Endothelial cell (in vitro differentiated cells): ENCODE results near the gene CD84. TPM values are rescaled to one million over a fixed set of nuclear protein-coding genes. Genes with fewer than 3 reads are reported as not detected.

Source experiments
- DNase-seq: peaks from one replicate; pipeline ENCODE4 v3.0.0; 2021; ENCODE audit warnings: low spot score
- H3K27ac Mint-ChIP-seq: one replicate; pipeline ENCODE4 v1.8.0; 2021; ENCODE audit warnings: mixed read lengths, inconsistent platforms; ENCODE audit not compliant: unreplicated experiment
- H3K27me3 Mint-ChIP-seq: one replicate; pipeline ENCODE4 v1.8.0; 2021; ENCODE audit warnings: mild to moderate bottlenecking, moderate library complexity, mixed read lengths, inconsistent platforms; ENCODE audit not compliant: unreplicated experiment
- H3K36me3 Mint-ChIP-seq: one replicate; pipeline ENCODE4 v1.8.0; 2021; ENCODE audit warnings: mild to moderate bottlenecking, low read depth, mixed read lengths, inconsistent platforms; ENCODE audit not compliant: unreplicated experiment
- H3K4me1 Mint-ChIP-seq: one replicate; pipeline ENCODE4 v1.8.0; 2021; ENCODE audit warnings: mild to moderate bottlenecking, mixed read lengths, inconsistent platforms; ENCODE audit not compliant: unreplicated experiment
- H3K4me3 Mint-ChIP-seq: one replicate; pipeline ENCODE4 v1.8.0; 2021; ENCODE audit warnings: mild to moderate bottlenecking, mixed read lengths, inconsistent platforms; ENCODE audit not compliant: unreplicated experiment
- H3K9me3 Mint-ChIP-seq: one replicate; pipeline ENCODE4 v1.8.0; 2021; ENCODE audit warnings: mixed read lengths, inconsistent platforms; ENCODE audit not compliant: unreplicated experiment
- CTCF ChIP-seq: fragments of 200-600 bp; sonication (generic); IDR thresholded peaks from one replicate; pipeline ENCODE4 v1.5.0; 2021; ENCODE audit warnings: antibody characterized with exemption; ENCODE audit not compliant: unreplicated experiment
- total RNA-seq: library from RNA; stranded (reverse); fragmentation: NEBNext Ultra II Directional; extraction: Animal tissue kit (Norgen Biotek cat#: 25700); gene quantifications from one replicate; pipeline ENCODE4 v1.2.1, GENCODE V29; 2021; ENCODE audit not compliant: unreplicated experiment

Gene CD84
- total RNA-seq, 1 donor from 2014 or later: not detected

GRCh38 chr1:160625321-160625720 is 46.0 kb upstream of the CD84 start:
- Mint-ChIP-seq H3K27me3 (peaks cover 1% of the 10 kb centered on the region), H3K9me3 (no peaks in the 10 kb centered on the region), H3K4me3 (no peak overlapping the region), H3K4me1 (peaks cover 6% of the 10 kb centered on the region), H3K36me3 (no peaks in the 10 kb centered on the region), H3K27ac (no peak overlapping the region)
- no peak for TF ChIP-seq CTCF
- no peak for DNase-seq

- H3K27me3 Mint-ChIP-seq: peaks cover 1% of the 10 kb centered on the region
- TF ChIP-seq CTCF: no peak
These were observed 45.2 kb upstream of the CD84 start for GRCh38 chr1:160624464-160624863.

GRCh38 chr1:160623862-160624261 is 44.6 kb upstream of the CD84 start:
- no peak overlapping the region for H3K4me3 Mint-ChIP-seq
- peaks cover 6% of the 10 kb centered on the region for H3K4me1 Mint-ChIP-seq
- H3K36me3 Mint-ChIP-seq: no peaks in the 10 kb centered on the region
- peaks cover 4% of the 10 kb centered on the region for H3K27me3 Mint-ChIP-seq
- TF ChIP-seq CTCF: no peak
- DNase-seq: no peak
- H3K9me3 Mint-ChIP-seq: no peaks in the 10 kb centered on the region
- no peak overlapping the region for H3K27ac Mint-ChIP-seq

More at GRCh38 chr1:160624464-160624863, 45.2 kb upstream of the CD84 start:
- Mint-ChIP-seq H3K9me3 (no peaks in the 10 kb centered on the region), H3K36me3 (no peaks in the 10 kb centered on the region), H3K4me3 (no peak overlapping the region), H3K27ac (no peak overlapping the region), H3K4me1 (peaks cover 6% of the 10 kb centered on the region)
- no peak for DNase-seq

GRCh38 chr1:160623227-160623633 is 43.9 kb upstream of the CD84 start:
- TF ChIP-seq CTCF: no peak
- no peak overlapping the region for H3K27ac Mint-ChIP-seq
- DNase-seq: no peak
- H3K36me3 Mint-ChIP-seq: peaks cover under 1% of the 10 kb centered on the region
- H3K4me3 Mint-ChIP-seq: no peak overlapping the region
- no peaks in the 10 kb centered on the region for H3K9me3 Mint-ChIP-seq
- H3K27me3 Mint-ChIP-seq: peaks cover 4% of the 10 kb centered on the region
- H3K4me1 Mint-ChIP-seq: peaks cover 6% of the 10 kb centered on the region

- no peak overlapping the region for H3K27ac Mint-ChIP-seq
- peaks cover 3% of the 10 kb centered on the region for H3K27me3 Mint-ChIP-seq
- no peak overlapping the region for H3K4me3 Mint-ChIP-seq
- DNase-seq: no peak
- H3K36me3 Mint-ChIP-seq: peaks cover 3% of the 10 kb centered on the region
- no peak for TF ChIP-seq CTCF
- peaks cover 6% of the 10 kb centered on the region for H3K4me1 Mint-ChIP-seq
- H3K9me3 Mint-ChIP-seq: no peaks in the 10 kb centered on the region
These were observed 43.4 kb upstream of the CD84 start for GRCh38 chr1:160622501-160623226.
